ENCODE measurements around the gene SARDH. TPM values are rescaled to one million over a fixed set of nuclear protein-coding genes. Genes with fewer than 3 reads are reported as not detected.

Gene SARDH
- total RNA-seq, 1 experiment from 2014 or later, result 5.3 TPM

- Mint-ChIP-seq H3K4me3 (no peak overlapping the region), H3K9me3 (no peaks in the 10 kb centered on the region), H3K27me3 (ENCODE audit: low read depth) (no peaks in the 10 kb centered on the region), H3K4me1 (peaks cover 3 to 8% of the 10 kb centered on the region in 2 experiments; a peak in 2 of 4 replicates), H3K27ac (no peak overlapping the region; a peak in 1 of 7 replicates), H3K36me3 (ENCODE audit: insufficient read depth in 1 of 3, low read depth in 3 of 3) (no peaks in the 10 kb centered on the region)
- no peak for TF ChIP-seq CTCF (conservative IDR thresholded peaks at IDR 0.05)
- H2BK120ac ChIP-seq (ENCODE audit: low read depth, low read length, poor library complexity, severe bottlenecking), result no peak overlapping the region
- no peak overlapping the region for H2BK5ac ChIP-seq (ENCODE audit: insufficient read length, low read length)
- no peaks in the 10 kb centered on the region for H3K79me1 ChIP-seq (ENCODE audit: insufficient read depth, low read depth, low read length, poor library complexity, severe bottlenecking)
- H4K20me1 ChIP-seq (ENCODE audit: control insufficient read depth, insufficient read depth, insufficient read length), result peaks cover 2% of the 10 kb centered on the region
- no peak overlapping the region for H2BK20ac ChIP-seq (ENCODE audit: low read depth, low read length, poor library complexity, severe bottlenecking)
- DNase-seq, result no peak
- no peak overlapping the region for H4K91ac ChIP-seq (ENCODE audit: insufficient read length, low read depth, low read length)
- no peak overlapping the region for H2AFZ ChIP-seq (ENCODE audit: low read length)
- no peak overlapping the region for H3K23ac ChIP-seq (ENCODE audit: insufficient read length, low read depth, low read length)
- H2BK15ac ChIP-seq (ENCODE audit: low read depth, low read length), result no peak overlapping the region
- H4K8ac ChIP-seq (replicated peaks; ENCODE audit: insufficient read length, low read depth, low read length), result no peak overlapping the region
- H3K4me2 ChIP-seq (ENCODE audit: insufficient read depth, insufficient read length, low read length), result no peak overlapping the region
- no peaks in the 10 kb centered on the region for H3K27me3 ChIP-seq (ENCODE audit: insufficient read depth, low read length)
- no peaks in the 10 kb centered on the region for H3K4me1 ChIP-seq (ENCODE audit: insufficient read depth, low read length)
- H3K18ac ChIP-seq (ENCODE audit: insufficient read length, low read depth, low read length), result no peak overlapping the region
- H3K9ac ChIP-seq (ENCODE audit: extremely low read depth, insufficient read length, low read length), result no peak overlapping the region
- H3K4ac ChIP-seq (ENCODE audit: low read depth, low read length), result no peak overlapping the region
- H3K79me2 ChIP-seq (ENCODE audit: insufficient read depth, low read length), result no peaks in the 10 kb centered on the region
- no peak overlapping the region for H4K5ac ChIP-seq (ENCODE audit: insufficient read length, low read depth, low read length)
- H3K56ac ChIP-seq (ENCODE audit: insufficient read length, low read depth, low read length), result no peak overlapping the region
- H3K9me3 ChIP-seq (ENCODE audit: control insufficient read depth, low read depth, low read length), result no peaks in the 10 kb centered on the region
- no CpG with 5 or more reads among the region's 10 CpGs for WGBS (ENCODE audit: extremely low coverage, insufficient read length, low lambda C conversion rate)
- H3K14ac ChIP-seq (ENCODE audit: insufficient read depth, low read length), result no peak overlapping the region; the same call in 1 of the 2 replicates
- peaks cover 5% of the 10 kb centered on the region for H3K23me2 ChIP-seq (ENCODE audit: insufficient read length, low read depth, low read length, poor library complexity, severe bottlenecking)
- no peak overlapping the region for H2BK12ac ChIP-seq (ENCODE audit: insufficient read length, low read depth, low read length)
- H3T11ph ChIP-seq (ENCODE audit: low read length), result no peak overlapping the region
- no peak overlapping the region for H3K27ac ChIP-seq (ENCODE audit: insufficient read length, low read depth, low read length)
- H2AK5ac ChIP-seq (ENCODE audit: insufficient read length, low read length), result no peak overlapping the region
Observed at GRCh38 chr9:133689151-133689763, 48.9 kb downstream of the SARDH start.

Data from H9 (cell line).